AG10803 (cell line): Measurements from ENCODE around the gene TIPIN.
"Not testable (repeated sequence)": the region's sequence is repeated elsewhere in the genome, so short reads cannot be mapped to it uniquely, and the experiment has no call there.

Experiments
- DNase-seq: peaks from one replicate; pipeline ENCODE4 v3.0.0; 2010; ENCODE audit warnings: low read depth
- H3K4me3 ChIP-seq: 2 replicates; pipeline ENCODE4 v1.5.1; 2011; ENCODE audit warnings: mild to moderate bottlenecking, low read length, control low read depth
- CTCF ChIP-seq: conservative IDR thresholded peaks from 2 replicates; pipeline ENCODE4 v1.5.1; 2011; ENCODE audit warnings: mild to moderate bottlenecking, low read length, control low read depth, inconsistent platforms

Gene TIPIN

GRCh38 chr15:66402761-66403284, 46.3 kb upstream of the TIPIN start:
- no peak overlapping the region for H3K4me3 ChIP-seq
- no peak for DNase-seq
- TF ChIP-seq CTCF, result no peak

- TF ChIP-seq CTCF, result peak; percentile 23
- no peak overlapping the region for H3K4me3 ChIP-seq
- no peak for DNase-seq
These were observed 44.9 kb upstream of the TIPIN start for GRCh38 chr15:66401130-66402021.

GRCh38 chr15:66400351-66400774, 43.9 kb upstream of the TIPIN start:
- no peak for DNase-seq
- no peak for TF ChIP-seq CTCF
- H3K4me3 ChIP-seq, result no peak overlapping the region

- no peak overlapping the region for H3K4me3 ChIP-seq
- TF ChIP-seq CTCF, result no peak
- DNase-seq, result no peak
These were observed 42.8 kb upstream of the TIPIN start for GRCh38 chr15:66399276-66399675.

- no peak for TF ChIP-seq CTCF
- DNase-seq, result no peak
These were observed 38.4 kb upstream of the TIPIN start for GRCh38 chr15:66394915-66395314.

GRCh38 chr15:66394472-66394871, 38.0 kb upstream of the TIPIN start:
- no peak for TF ChIP-seq CTCF
- DNase-seq, result no peak
- H3K4me3 ChIP-seq, result no peak overlapping the region

More at GRCh38 chr15:66394915-66395314, 38.4 kb upstream of the TIPIN start:
- H3K4me3 ChIP-seq, result no peak overlapping the region

- DNase-seq, H3K4me3 ChIP-seq: not testable (repeated sequence)
These were observed 36.6 kb upstream of the TIPIN start for GRCh38 chr15:66393037-66393436.
